HCT116 (cell line): Measurements from ENCODE around the gene SLC5A12. TPM values are rescaled to one million over a fixed set of nuclear protein-coding genes. Genes with fewer than 3 reads are reported as not detected.

Source experiments
- ATAC-seq: fragments of 200-7000 bp; cut with Tn5 transposase; 2 replicates; pipeline ENCODE4 v1.9.1; 2020; ENCODE audit warnings: mild to moderate bottlenecking, moderate library complexity
- BruUV-seq: library from RNA; stranded (reverse); fragments of 400-500 nt; replicated peaks from 2 replicates; lab custom pipeline; 2021; lab: Mats Ljungman, UMichigan
- CTCF ChIA-PET: fragments of 300-600 bp; sonication (Branson Sonifier 250); formaldehyde crosslinking; loops from one replicate; lab custom pipeline; 2021; ENCODE audit warnings: antibody characterized with exemption; lab: Charles Lee
- POLR2A ChIA-PET: fragments of 300-600, 350-600 bp; sonication (Branson Sonifier 250); formaldehyde crosslinking; loops from one replicate; lab custom pipeline; 2021; ENCODE audit warnings: antibody characterized with exemption; lab: Charles Lee
- RAD21 ChIA-PET, 2 experiments: fragments of 300-600 bp; sonication (Branson Sonifier 250); formaldehyde crosslinking; loops; one replicate each; lab custom pipeline; 2023; ENCODE audit warnings: low total read pairs in 2 of 2; ENCODE audit not compliant: uncharacterized antibody in 2 of 2, unreplicated experiment in 2 of 2, low non-redundant PET in 1 of 2; lab: Charles Lee
- DNase-seq: peaks from one replicate; pipeline ENCODE4 v3.0.0-alpha.2; 2010; ENCODE audit warnings: low read depth, low spot score
- H2AFZ ChIP-seq: fragments of 200-600 bp; shearing (Covaris generic), sonication (generic); 2 replicates; pipeline ENCODE4 v1.6.1; 2017; ENCODE audit warnings: low read depth, mixed run types, mixed read lengths, antibody characterized with exemption, low read length; ENCODE audit not compliant: poor library complexity, severe bottlenecking
- H3K27ac ChIP-seq: 2 replicates; pipeline ENCODE4 v1.5.1; 2012; ENCODE audit warnings: low read depth, low read length
- H3K27me3 ChIP-seq: fragments of 200-600 bp; sonication (generic); 2 replicates; pipeline ENCODE4 v1.6.1; 2016; ENCODE audit warnings: mixed run types, low read length, mixed read lengths; ENCODE audit not compliant: insufficient read depth
- H3K36me3 ChIP-seq, 2 experiments: fragments of 200-500 bp in 1 of 2; fragments of 200-600 bp in 1 of 2; sonication (Bioruptor generic) in 1 of 2; sonication (generic) in 1 of 2; 2 replicates each; pipeline versions ENCODE4 v1.5.1 to v1.6.1; 2014 to 2016; ENCODE audit warnings: low read length in 2 of 2, inconsistent platforms in 1 of 2, mixed read lengths in 1 of 2, mixed run types in 1 of 2; ENCODE audit not compliant: insufficient read depth in 2 of 2, control insufficient read depth in 1 of 2
- H3K4me1 ChIP-seq, 2 experiments: fragments of 200-600 bp in 1 of 2; sonication (generic) in 1 of 2; 2 replicates each; pipeline versions ENCODE4 v1.5.1 to v1.6.1; 2012 to 2017; ENCODE audit warnings: low read length in 2 of 2, inconsistent platforms in 1 of 2, mild to moderate bottlenecking in 1 of 2, mixed read lengths in 1 of 2, mixed run types in 1 of 2, moderate library complexity in 1 of 2; ENCODE audit not compliant: insufficient read depth in 2 of 2, control insufficient read depth in 1 of 2
- H3K4me2 ChIP-seq: fragments of 200-600 bp; sonication (generic); 2 replicates; pipeline ENCODE4 v1.6.1; 2017; ENCODE audit warnings: mixed run types, low read length, mixed read lengths
- H3K4me3 ChIP-seq, 2 experiments: fragments of 200-600 bp in 1 of 2; sonication (generic) in 1 of 2; replicated peaks in 1 of 2; 2 replicates each; pipeline ENCODE4 v1.5.1; 2011 to 2016; ENCODE audit warnings: low read length in 2 of 2, control low read depth in 1 of 2, low read depth in 1 of 2, mild to moderate bottlenecking in 1 of 2, mixed read lengths in 1 of 2, mixed run types in 1 of 2
- H3K79me2 ChIP-seq: fragments of 200-600 bp; sonication (generic); 2 replicates; pipeline ENCODE4 v1.6.1; 2017; ENCODE audit warnings: mild to moderate bottlenecking, mixed run types, low read length, moderate library complexity, mixed read lengths; ENCODE audit not compliant: insufficient read depth
- H3K9ac ChIP-seq: fragments of 200-600 bp; sonication (generic); 2 replicates; pipeline ENCODE4 v1.6.1; 2016; ENCODE audit warnings: low read length, mixed read lengths
- H3K9me2 ChIP-seq: fragments of 200-600 bp; sonication (generic), shearing (Covaris generic); 2 replicates; pipeline ENCODE4 v1.6.1; 2017; ENCODE audit warnings: mixed run types, mild to moderate bottlenecking, moderate library complexity; ENCODE audit not compliant: insufficient read depth
- H3K9me3 ChIP-seq, 2 experiments: fragments of 200-500 bp in 1 of 2; fragments of 200-600 bp in 1 of 2; sonication (Bioruptor generic) in 1 of 2; sonication (generic) in 1 of 2; 2 replicates each; pipeline ENCODE4 v1.6.1; 2014 to 2017; ENCODE audit warnings: low read length in 2 of 2, mixed read lengths in 2 of 2, inconsistent platforms in 1 of 2, low read depth in 1 of 2, mild to moderate bottlenecking in 1 of 2, mixed run types in 1 of 2, moderate library complexity in 1 of 2; ENCODE audit not compliant: control insufficient read depth in 1 of 2, insufficient read depth in 1 of 2
- H4K20me1 ChIP-seq: fragments of 200-600 bp; sonication (generic), shearing (Covaris generic); 2 replicates; pipeline ENCODE4 v1.6.1; 2017; ENCODE audit warnings: mixed run types, mild to moderate bottlenecking, moderate library complexity; ENCODE audit not compliant: insufficient read depth
- ATF3 ChIP-seq: IDR thresholded peaks from 2 replicates; pipeline ENCODE4 v1.6.1; 2012
- CBX3 ChIP-seq: IDR thresholded peaks from 2 replicates; pipeline ENCODE4 v1.6.1; 2012; ENCODE audit warnings: low read depth
- CEBPB ChIP-seq: IDR thresholded peaks from 2 replicates; pipeline ENCODE4 v1.6.1; 2012; ENCODE audit warnings: low read depth
- EGR1 ChIP-seq: IDR thresholded peaks from 2 replicates; pipeline ENCODE4 v1.6.1; 2012; ENCODE audit warnings: low read depth
- MAX ChIP-seq: IDR thresholded peaks from 2 replicates; pipeline ENCODE4 v1.6.1; 2012
- POLR2A ChIP-seq: IDR thresholded peaks from 2 replicates; pipeline ENCODE4 v1.7.0; 2011; ENCODE audit warnings: borderline replicate concordance; ENCODE audit not compliant: insufficient read depth, insufficient read length; ENCODE audit errors: extremely low read depth
- RAD21 ChIP-seq: IDR thresholded peaks from 2 replicates; pipeline ENCODE4 v1.6.1; 2012; ENCODE audit warnings: low read depth, mild to moderate bottlenecking
- SIN3A ChIP-seq: IDR thresholded peaks from 2 replicates; pipeline ENCODE4 v1.6.1; 2012; ENCODE audit warnings: low read depth
- SP1 ChIP-seq: IDR thresholded peaks from 2 replicates; pipeline ENCODE4 v1.6.1; 2012; ENCODE audit warnings: low read depth
- TCF7L2 ChIP-seq: IDR thresholded peaks from 2 replicates; pipeline ENCODE4 v1.7.0; 2011; ENCODE audit warnings: borderline replicate concordance, inconsistent platforms; ENCODE audit not compliant: insufficient read depth, insufficient read length; ENCODE audit errors: extremely low read depth
- ZBTB33 ChIP-seq: IDR thresholded peaks from 2 replicates; pipeline ENCODE4 v1.6.1; 2011; ENCODE audit warnings: mild to moderate bottlenecking, low read length, moderate library complexity; ENCODE audit not compliant: insufficient replicate concordance; ENCODE audit errors: extremely low read depth
- ZFX ChIP-seq: fragments of 450-650 bp; IDR thresholded peaks from 2 replicates; pipeline ENCODE4 v1.6.1; 2017
- intact Hi-C: fragments of 100-400 bp; cut with micrococcal nuclease; formaldehyde crosslinking; loops from 2 replicates; pipeline ENCODE4 v1.10.0; 2022
- total RNA-seq: library from RNA; stranded (reverse); gene quantifications from one replicate; pipeline ENCODE4 v1.2.1, GENCODE V29; 2021; ENCODE audit not compliant: unreplicated experiment

SLC5A12 gene
- total RNA-seq, 1 experiment from 2014 or later: not detected

- ATAC-seq: no peak
- H3K36me3 ChIP-seq: no peaks in the 10 kb centered on the region; a peak in 1 of 4 replicates
- H3K9me3 ChIP-seq: no peaks in the 10 kb centered on the region; a peak in 2 of 4 replicates
- no peaks in the 10 kb centered on the region for H3K4me1 ChIP-seq
- H3K27ac ChIP-seq: no peak overlapping the region
- H2AFZ ChIP-seq: no peak overlapping the region
- intact Hi-C loops: no loop called here
- no peak overlapping the region for H3K9ac ChIP-seq
- H3K4me3 ChIP-seq: no peak overlapping the region
- no peak overlapping the region for H3K4me2 ChIP-seq
- no peak for TF ChIP-seq ZFX
- no peak for TF ChIP-seq TCF7L2
- no peak for TF ChIP-seq SIN3A
- TF ChIP-seq MAX: no peak
- no peak for TF ChIP-seq ZBTB33
- TF ChIP-seq RAD21: no peak
- no peak for TF ChIP-seq CBX3
- no peak for TF ChIP-seq EGR1
- TF ChIP-seq SP1: no peak
- no peak for TF ChIP-seq POLR2A
- no peak for TF ChIP-seq CEBPB
- TF ChIP-seq ATF3: no peak
- ChIA-PET POLR2A (no interaction called here), RAD21 (no interaction called here), CTCF (no interaction called here)
- no peak for DNase-seq
- no TSS peak for BruUV-seq
- H3K79me2 ChIP-seq: no peaks in the 10 kb centered on the region
- H4K20me1 ChIP-seq: no peaks in the 10 kb centered on the region
- no peaks in the 10 kb centered on the region for H3K9me2 ChIP-seq
- no peaks in the 10 kb centered on the region for H3K27me3 ChIP-seq
Measured at GRCh38 chr11:26626346-26626745, 95.5 kb downstream of the SLC5A12 start.
